H7 (cell line): ENCODE data around the gene RAI1. TPM values are rescaled to one million over a fixed set of nuclear protein-coding genes. Genes with fewer than 3 reads are reported as not detected.

Experiments
- DNase-seq: peaks from one replicate; pipeline ENCODE4 v3.0.0; 2012
- H3K27me3 ChIP-seq: 2 replicates; pipeline ENCODE4 v1.6.0; 2011; ENCODE audit warnings: mild to moderate bottlenecking, low read length; ENCODE audit not compliant: control insufficient read depth, insufficient read depth
- H3K36me3 ChIP-seq: replicated peaks from 2 replicates; pipeline ENCODE4 v1.5.1; 2011; ENCODE audit warnings: low read length; ENCODE audit not compliant: control insufficient read depth, insufficient read depth
- H3K4me3 ChIP-seq: 2 replicates; pipeline ENCODE4 v1.5.1; 2011; ENCODE audit warnings: low read depth, mild to moderate bottlenecking, control low read depth, low read length, moderate library complexity; ENCODE audit not compliant: insufficient read depth
- total RNA-seq: library from RNA; depleted of rRNA; stranded (reverse); fragments of >200 nt; shearing (Covaris generic); gene quantifications from 2 replicates; pipeline ENCODE4 v1.2.3, GENCODE V29; 2014

RAI1 gene
- total RNA-seq, 1 experiment from 2014 or later, result 11.3 TPM

- H3K36me3 ChIP-seq, result no peaks in the 10 kb centered on the region
- no peak overlapping the region for H3K4me3 ChIP-seq
- no peak for DNase-seq
- no peaks in the 10 kb centered on the region for H3K27me3 ChIP-seq
Measured at GRCh38 chr17:17845046-17845775, 164.0 kb downstream of the RAI1 start.

GRCh38 chr17:17846003-17846402, 164.7 kb downstream of the RAI1 start:
- peak; percentile 55 for DNase-seq
- Histone ChIP-seq H3K4me3 (no peak overlapping the region), H3K36me3 (no peaks in the 10 kb centered on the region), H3K27me3 (no peaks in the 10 kb centered on the region)

- Histone ChIP-seq H3K27me3 (no peaks in the 10 kb centered on the region), H3K36me3 (no peaks in the 10 kb centered on the region), H3K4me3 (no peak overlapping the region)
- no peak for DNase-seq
Measured at GRCh38 chr17:17846645-17847044, 165.4 kb downstream of the RAI1 start.

- DNase-seq, result no peak
- no peaks in the 10 kb centered on the region for H3K36me3 ChIP-seq
- no peaks in the 10 kb centered on the region for H3K27me3 ChIP-seq
- no peak overlapping the region for H3K4me3 ChIP-seq
Measured at GRCh38 chr17:17847118-17847689, 165.9 kb downstream of the RAI1 start.

- H3K27me3 ChIP-seq, result no peaks in the 10 kb centered on the region
- peak; percentile 54 for DNase-seq
Measured at GRCh38 chr17:17847726-17848125, 166.5 kb downstream of the RAI1 start.

GRCh38 chr17:17848311-17849082, 167.2 kb downstream of the RAI1 start:
- H3K36me3 ChIP-seq, result no peaks in the 10 kb centered on the region
- no peaks in the 10 kb centered on the region for H3K27me3 ChIP-seq
- no peak overlapping the region for H3K4me3 ChIP-seq
- no peak for DNase-seq

More at GRCh38 chr17:17847726-17848125, 166.5 kb downstream of the RAI1 start:
- no peaks in the 10 kb centered on the region for H3K36me3 ChIP-seq
- H3K4me3 ChIP-seq, result no peak overlapping the region

- no peaks in the 10 kb centered on the region for H3K27me3 ChIP-seq
- H3K36me3 ChIP-seq, result no peaks in the 10 kb centered on the region
- no peak for DNase-seq
- H3K4me3 ChIP-seq, result no peak overlapping the region
Measured at GRCh38 chr17:17849147-17849820, 168.0 kb downstream of the RAI1 start.

- Histone ChIP-seq H3K36me3 (no peaks in the 10 kb centered on the region), H3K27me3 (no peaks in the 10 kb centered on the region), H3K4me3 (no peak overlapping the region)
- DNase-seq, result peak; percentile 77
Measured at GRCh38 chr17:17849845-17850373, 168.7 kb downstream of the RAI1 start.

- DNase-seq, result no peak
- no peaks in the 10 kb centered on the region for H3K27me3 ChIP-seq
- H3K36me3 ChIP-seq, result no peaks in the 10 kb centered on the region
- H3K4me3 ChIP-seq, result no peak overlapping the region
Measured at GRCh38 chr17:17851103-17852002, 170.1 kb downstream of the RAI1 start.

GRCh38 chr17:17852930-17853329, 171.7 kb downstream of the RAI1 start:
- Histone ChIP-seq H3K4me3 (no peak overlapping the region), H3K36me3 (no peaks in the 10 kb centered on the region), H3K27me3 (no peaks in the 10 kb centered on the region)
- no peak for DNase-seq

- H3K27me3 ChIP-seq, result no peaks in the 10 kb centered on the region
- DNase-seq, result no peak
- no peaks in the 10 kb centered on the region for H3K36me3 ChIP-seq
- H3K4me3 ChIP-seq, result no peak overlapping the region
Measured at GRCh38 chr17:17853811-17854447, 172.7 kb downstream of the RAI1 start.

- H3K4me3 ChIP-seq, result no peak overlapping the region
- no peak for DNase-seq
- H3K36me3 ChIP-seq, result no peaks in the 10 kb centered on the region
- H3K27me3 ChIP-seq, result no peaks in the 10 kb centered on the region
Measured at GRCh38 chr17:17855976-17856375, 174.7 kb downstream of the RAI1 start.

- Histone ChIP-seq H3K36me3 (no peaks in the 10 kb centered on the region), H3K27me3 (no peaks in the 10 kb centered on the region), H3K4me3 (no peak overlapping the region)
- no peak for DNase-seq
Measured at GRCh38 chr17:17856386-17856785, 175.1 kb downstream of the RAI1 start.
